Hematopoietic multipotent progenitor cell treated with erythropoietin and hydrocortisone succinate and interleukin-3 and kit ligand, for 17 days (in vitro differentiated cells): ENCODE measurements around the gene TSSC4.

Experiments
- DNase-seq: peaks from one replicate; pipeline ENCODE4 v3.0.0-alpha.2; 2015; ENCODE audit warnings: low spot score

The TSSC4 gene

DNA sequence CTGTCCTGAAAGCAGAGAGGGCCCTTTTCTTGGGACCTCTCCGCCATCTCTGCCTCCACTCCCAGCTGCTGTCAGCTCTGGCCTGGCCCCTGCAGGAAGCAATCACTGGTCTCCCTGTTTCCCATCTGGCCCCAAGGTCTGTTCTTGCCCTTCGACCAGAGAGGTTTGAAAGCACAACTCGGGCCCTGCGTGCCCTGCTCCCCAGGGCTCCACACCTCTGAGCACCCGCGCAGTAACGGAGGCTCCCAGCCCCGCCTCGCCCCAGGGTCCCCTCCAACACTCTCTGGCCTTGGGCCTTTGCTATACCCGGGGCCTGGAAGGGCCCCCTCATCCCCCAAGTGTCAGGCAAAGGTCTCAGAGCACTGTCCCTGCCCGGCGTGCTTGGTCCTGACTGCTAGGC is 31.2 kb upstream of the TSSC4 start:
- no peak for DNase-seq

DNA sequence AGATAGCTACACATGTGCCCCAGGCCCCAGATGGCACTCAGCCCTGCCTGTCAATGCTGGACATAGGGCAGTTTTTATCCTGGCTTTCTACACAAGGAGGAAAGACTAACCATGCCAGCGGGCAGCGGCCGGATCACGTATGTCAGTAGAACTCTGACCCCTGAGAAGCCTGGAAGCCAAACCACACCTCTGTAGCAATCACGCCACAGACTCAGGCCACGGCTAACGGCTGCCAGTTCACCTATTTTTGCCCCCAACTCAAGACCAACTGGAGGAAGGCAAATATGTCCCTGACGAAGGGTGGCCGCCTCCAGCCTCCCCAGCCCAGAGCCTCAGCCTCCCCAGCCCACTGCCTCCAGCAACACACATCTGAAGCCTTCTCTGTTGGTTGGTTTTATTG is 30.7 kb upstream of the TSSC4 start:
- no peak for DNase-seq

DNA sequence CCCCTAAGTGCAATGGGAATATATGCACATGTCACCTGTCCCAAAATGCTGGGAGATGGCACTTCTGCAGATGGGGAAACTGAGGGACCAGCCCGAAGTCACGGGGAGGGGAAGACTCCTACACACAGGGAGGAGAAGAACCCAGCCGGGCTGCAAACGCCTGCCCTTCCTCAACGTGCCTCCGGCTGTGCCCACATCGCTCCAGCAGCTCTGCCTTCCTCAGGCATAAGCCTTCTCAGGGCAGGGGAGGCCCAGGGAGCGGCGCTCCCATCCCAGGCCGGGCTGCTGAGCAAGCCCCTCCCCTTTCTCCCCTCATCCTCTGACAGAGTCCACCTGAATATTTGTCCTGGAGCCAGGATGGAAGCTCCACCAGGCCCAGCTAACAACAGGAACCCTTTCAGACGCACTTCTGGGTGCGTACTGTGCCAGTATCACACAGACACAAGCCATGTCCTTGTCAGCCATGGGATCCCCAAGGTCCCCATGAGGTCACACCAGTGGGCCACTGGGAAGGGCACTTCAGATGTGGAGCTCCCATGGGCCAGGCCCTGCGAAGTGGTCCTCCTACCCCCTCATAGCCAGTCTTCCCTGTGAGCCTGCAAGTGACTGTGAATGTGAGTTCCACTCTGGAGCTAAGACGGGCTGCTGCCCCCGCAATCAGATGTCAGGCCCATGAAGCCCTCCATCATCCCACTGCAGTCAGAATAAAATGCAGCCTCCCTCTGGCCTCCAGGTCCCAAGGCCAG is 25.9 kb upstream of the TSSC4 start:
- DNase-seq, result no peak

GRCh38 chr11:2375341-2375853 is 25.2 kb upstream of the TSSC4 start:
- no peak for DNase-seq

DNA sequence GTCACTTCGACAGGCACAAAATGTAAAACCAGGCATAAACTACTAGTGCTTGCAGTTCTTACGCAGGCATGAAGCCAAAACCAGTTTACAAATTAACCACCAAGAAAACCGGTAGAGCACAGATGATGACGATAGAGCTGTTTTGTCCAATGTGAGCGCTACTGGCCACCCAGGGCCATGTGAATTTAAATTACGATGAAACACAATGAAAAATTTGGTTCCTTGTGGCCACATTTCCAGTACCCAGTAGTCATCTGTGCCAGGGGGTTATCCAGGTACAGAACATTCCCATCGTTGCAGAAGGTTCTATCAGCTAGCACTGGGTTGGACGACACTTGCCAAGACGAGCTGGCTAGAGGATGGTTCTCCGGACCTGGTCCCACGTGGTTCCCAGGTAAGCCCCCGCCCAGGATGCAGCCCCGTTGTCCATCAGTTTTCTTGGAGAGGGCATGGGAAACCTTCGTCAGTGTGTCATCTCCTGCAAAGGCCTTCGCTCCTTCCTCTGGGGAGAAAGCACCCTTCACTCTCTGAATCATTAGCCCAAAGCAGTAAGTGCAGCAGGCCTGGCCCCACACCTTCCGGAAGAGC is 24.5 kb upstream of the TSSC4 start:
- DNase-seq, result no peak

- no peak for DNase-seq
Observed at GRCh38 chr11:2376751-2377451, 23.6 kb upstream of the TSSC4 start, which contains the start of gene CD81. Gene CD81, plus strand, starts transcription at chr11:2377310. Its CDS starts 240 bp downstream, at chr11:2377550.

- no peak for DNase-seq
Observed at GRCh38 chr11:2377511-2378443, 22.8 kb upstream of the TSSC4 start.

GRCh38 chr11:2378527-2379210 is 21.9 kb upstream of the TSSC4 start:
- no peak for DNase-seq

DNA sequence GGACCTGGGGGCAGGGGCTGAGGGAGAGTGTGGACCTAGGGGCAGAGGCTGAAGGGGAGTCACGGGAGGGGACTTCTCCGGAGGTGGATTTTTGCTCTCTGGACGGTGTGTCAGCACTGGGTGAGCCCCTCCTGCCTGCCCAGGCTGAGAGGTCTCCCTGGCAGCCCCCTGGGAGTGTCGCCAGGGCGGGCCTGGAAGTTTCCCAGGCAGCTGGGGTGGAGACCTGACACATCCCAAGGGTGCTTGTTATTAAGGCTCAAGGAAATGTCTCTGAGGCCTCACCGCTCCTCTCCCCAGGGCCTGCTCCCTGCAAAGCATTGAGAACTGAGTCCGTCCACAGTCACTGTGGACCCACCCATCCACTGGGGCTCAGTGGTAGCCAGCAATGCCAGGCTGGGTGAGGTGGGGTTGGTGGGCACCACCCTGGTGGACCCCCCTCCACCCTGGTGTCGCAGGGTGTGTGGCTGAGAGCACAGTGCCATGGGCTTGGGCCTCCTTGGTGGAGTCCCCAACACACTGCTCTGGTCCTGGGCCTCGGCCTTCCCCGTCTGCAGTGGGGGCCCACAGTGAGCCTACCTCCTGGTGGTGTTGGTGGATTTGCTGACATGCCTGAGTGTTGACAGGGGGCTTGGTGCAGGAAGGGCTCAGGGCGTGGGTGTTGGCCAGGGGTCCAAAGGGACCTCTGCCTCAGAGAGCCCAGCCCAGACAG is 20.9 kb upstream of the TSSC4 start:
- DNase-seq, result no peak

GRCh38 chr11:2380396-2380795 is 20.2 kb upstream of the TSSC4 start:
- no peak for DNase-seq

DNA sequence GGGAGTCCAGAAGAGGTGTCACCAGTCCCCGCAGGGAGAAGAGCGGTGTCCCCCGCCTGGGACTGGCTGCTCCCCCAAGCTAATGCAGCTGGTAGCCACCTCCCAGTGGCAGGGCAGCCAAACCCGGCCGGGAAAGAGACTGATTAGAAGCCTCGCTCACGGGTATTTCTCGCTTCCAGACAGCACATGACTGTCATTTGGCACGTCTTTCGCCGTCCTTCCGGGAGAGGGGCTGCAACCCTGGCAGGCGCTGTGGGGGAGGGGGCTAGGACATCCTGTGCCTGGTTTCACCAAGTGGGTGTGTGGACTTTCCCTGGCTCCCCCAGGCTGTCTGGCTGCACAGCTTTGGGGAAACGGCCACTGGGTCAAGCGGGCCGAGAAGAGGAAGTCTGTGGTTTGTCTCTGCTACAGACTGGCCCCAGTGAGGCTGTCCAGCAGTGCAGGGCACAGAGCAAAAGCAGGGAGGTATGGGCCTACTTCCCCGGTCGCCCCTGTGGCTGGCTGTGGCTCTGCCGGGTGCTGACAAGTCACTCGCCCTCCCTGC is 19.7 kb upstream of the TSSC4 start:
- DNase-seq, result no peak

DNA sequence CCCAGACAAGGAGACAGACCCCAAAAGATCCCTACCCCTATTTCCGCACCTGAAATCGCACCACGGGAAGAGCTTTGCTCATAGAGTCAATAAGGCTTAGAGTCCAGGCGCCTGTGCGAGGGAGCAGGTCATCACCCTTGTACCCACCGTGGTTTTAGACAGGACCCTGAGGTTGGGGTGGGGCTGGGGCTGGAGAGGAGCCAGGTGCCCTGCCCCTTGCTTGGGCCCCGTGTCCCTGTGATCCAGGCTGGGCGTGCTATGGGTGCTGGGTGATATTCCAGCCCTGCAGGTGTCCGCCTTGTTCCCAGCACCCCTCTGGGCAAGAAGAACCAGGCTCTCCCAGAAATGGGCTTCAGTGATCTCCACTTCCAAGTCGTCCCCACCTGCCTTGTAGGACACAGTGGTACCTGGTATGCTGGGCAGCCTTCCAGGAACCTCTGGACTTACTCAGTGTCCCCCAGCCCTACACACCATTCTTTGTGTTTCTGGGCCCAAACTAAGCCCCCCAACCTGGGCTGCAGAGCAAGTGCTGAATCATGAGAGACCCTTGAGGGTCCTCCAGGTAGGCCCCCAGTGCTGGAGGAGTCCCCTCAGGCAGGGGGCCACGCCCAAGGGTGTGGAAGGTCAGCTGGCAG is 18.9 kb upstream of the TSSC4 start:
- DNase-seq, result no peak

DNA sequence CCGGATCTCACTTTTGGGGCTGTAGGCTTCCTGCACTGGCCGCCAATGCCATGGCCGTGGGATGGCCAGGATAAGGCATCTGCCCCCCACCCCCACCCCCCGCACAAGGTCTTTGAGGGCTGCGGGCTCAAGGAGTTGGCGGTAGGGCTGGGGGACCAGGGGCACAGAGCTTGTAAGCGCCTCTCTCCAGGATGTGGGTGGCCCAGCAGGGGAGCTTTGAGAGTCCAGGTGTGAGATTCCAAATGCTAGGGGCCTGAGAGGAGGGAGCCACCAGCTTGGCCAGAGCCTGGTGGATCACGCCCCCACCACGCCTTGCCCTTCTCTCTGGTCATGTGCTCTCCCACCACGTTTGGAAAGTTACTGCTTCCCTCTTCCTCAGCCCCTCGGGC is 18.4 kb upstream of the TSSC4 start:
- no peak for DNase-seq

GRCh38 chr11:2382936-2383851 is 17.4 kb upstream of the TSSC4 start:
- DNase-seq, result no peak

GRCh38 chr11:2383852-2384804 is 16.4 kb upstream of the TSSC4 start:
- DNase-seq, result no peak

DNA sequence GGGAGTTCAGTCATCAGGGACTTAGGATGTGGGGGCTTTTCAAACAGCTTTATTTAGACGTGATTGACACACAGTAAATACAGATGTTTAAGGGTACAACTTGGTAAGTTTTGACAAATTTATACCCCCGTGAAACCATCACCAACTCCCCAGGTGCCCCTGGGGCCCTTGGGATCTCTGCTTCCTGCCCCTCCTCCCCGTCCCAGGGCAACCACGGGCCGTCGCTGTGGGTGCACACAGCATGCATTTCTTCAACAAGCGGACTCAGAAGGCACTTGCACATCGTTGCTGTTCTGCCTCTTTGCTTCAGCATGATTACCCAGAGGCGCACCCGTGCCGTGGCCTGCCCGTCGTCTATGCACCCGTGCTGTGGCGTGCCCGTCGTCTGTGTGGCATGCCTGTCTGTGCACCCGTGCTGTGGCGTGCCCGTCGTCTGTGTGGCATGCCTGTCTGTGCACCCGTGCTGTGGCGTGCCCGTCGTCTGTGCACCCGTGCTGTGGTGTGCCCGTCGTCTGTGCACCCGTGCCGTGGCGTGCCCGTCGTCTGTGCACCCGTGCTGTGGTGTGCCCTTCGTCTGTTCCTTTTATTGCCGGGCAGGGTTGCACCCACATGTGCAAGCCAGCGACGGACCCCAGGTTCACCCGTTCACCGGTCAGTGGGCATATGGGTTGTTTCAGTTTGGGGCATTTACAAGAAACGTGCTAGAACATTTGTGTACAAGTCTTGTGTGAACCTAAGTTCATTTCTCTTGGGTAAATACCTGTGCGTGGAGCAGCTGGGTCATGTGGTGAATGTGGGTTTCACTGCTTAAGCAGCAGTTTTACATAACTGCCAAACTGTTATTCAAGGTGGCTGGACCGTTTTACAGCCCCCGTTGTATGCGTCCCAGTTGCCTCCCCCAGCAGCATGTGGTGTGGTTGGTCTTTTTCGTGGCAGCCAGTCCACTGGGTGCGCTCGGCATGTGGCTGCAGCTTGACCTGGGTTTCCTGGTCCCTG is 15.1 kb upstream of the TSSC4 start:
- no peak for DNase-seq
